Measurements from ENCODE around the gene C3orf38.

Gene C3orf38

DNA sequence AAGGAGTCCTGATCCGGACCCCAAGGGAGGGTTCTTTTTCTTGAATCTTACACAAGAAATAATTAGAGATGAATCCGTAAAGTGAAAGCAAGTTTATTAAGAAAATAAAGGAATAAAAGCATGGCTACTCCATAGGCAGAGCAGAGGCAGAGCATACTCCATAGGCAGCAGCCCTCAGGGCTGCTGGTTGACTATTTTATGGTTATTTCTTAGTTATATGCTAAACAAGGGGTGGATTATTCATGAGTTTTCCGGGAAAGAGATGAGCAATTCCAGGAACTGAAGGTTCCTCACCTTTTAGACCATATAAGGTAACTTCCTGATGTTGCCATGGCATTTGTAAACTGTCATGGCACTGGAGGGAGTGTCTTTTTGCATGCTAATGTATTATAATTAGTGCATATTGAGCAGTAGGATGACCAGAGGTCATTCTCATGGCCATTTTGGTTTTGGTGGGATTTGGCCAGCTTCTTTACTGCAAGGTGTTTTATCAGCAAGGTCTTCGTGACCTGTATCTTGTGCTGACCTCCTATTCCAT lies 42.2 kb downstream of the C3orf38 start:
- no peak overlapping the region for H3K4me3 Mint-ChIP-seq
- peaks cover 7% of the 10 kb centered on the region for H3K9me3 Mint-ChIP-seq
- H3K27ac Mint-ChIP-seq = no peak overlapping the region
- no peaks in the 10 kb centered on the region for H3K27me3 Mint-ChIP-seq
- H3K4me1 Mint-ChIP-seq = peaks cover 16% of the 10 kb centered on the region
- no peak for ATAC-seq
- no peaks in the 10 kb centered on the region for H3K36me3 Mint-ChIP-seq

DNA sequence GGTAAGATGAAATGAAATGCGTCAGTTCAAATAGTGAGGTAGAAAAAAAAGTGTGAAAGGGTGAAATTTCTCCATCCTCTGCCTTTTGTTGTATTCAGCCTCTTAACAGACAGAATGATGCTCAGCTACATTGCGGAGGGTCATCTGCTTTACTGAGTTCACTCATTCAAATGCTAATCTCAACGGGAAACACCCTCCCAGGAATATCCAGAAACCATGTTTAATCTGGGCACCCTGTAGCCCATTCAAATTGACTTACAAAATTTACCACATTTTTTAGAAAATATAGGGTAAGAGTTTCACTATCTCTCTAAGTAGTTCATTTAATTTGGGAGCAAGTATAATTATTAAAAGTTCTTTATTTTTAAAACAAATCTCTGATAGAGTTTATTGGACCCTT lies 42.9 kb downstream of the C3orf38 start:
- H3K9me3 Mint-ChIP-seq = peaks cover 7% of the 10 kb centered on the region
- no peaks in the 10 kb centered on the region for H3K36me3 Mint-ChIP-seq
- no peak for ATAC-seq
- no peaks in the 10 kb centered on the region for H3K27me3 Mint-ChIP-seq
- H3K4me3 Mint-ChIP-seq = no peak overlapping the region
- peaks cover 16% of the 10 kb centered on the region for H3K4me1 Mint-ChIP-seq
- H3K27ac Mint-ChIP-seq = no peak overlapping the region

DNA sequence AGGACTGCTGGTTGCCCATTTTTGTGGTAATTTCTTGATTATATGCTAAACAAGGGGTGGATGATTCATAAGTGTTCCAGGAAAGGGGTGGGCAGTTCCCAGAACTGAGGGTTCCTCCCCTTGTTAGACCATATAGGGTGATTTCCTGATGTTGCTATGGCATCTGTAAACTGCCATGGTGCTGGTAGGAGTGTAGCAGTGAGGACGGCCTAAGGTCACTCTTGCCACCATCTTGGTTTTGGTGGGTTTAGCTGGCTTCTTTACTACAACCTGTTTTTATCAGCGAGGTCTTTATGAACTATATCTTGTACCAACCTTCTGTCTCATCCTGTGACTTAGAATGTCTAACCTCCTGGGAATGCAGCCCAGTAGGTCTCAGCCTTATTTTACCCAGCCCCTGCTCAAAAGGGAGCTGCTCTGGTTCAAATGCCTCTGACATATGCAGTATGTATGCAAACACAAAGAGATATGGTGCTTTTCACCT lies 46.2 kb downstream of the C3orf38 start:
- Mint-ChIP-seq H3K9me3 (no peaks in the 10 kb centered on the region), H3K4me3 (no peak overlapping the region), H3K36me3 (no peaks in the 10 kb centered on the region), H3K4me1 (no peaks in the 10 kb centered on the region), H3K27me3 (no peaks in the 10 kb centered on the region), H3K27ac (no peak overlapping the region)
- ATAC-seq = no peak

DNA sequence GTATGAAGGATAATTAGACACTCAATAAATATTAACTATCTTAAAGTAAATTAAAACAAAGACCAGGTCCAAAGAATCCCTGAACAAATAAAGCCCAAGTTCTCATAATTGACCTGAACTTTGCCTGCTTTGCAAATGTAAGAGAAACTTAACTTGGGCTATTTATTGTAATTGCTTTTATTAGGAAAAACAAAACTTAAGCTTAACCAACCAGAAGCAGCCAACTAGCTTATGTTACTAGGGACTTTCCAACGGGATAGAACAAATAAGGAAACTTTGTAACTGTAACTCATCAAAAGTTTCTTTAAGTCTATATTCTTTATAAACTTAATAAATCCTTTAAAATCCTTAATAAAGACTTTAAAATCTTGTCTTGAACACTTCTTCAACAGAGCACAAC lies 48.4 kb downstream of the C3orf38 start:
- Mint-ChIP-seq H3K36me3 (no peaks in the 10 kb centered on the region), H3K9me3 (no peaks in the 10 kb centered on the region), H3K27me3 (no peaks in the 10 kb centered on the region), H3K27ac (no peak overlapping the region), H3K4me1 (no peaks in the 10 kb centered on the region), H3K4me3 (no peak overlapping the region)
- no peak for ATAC-seq

DNA sequence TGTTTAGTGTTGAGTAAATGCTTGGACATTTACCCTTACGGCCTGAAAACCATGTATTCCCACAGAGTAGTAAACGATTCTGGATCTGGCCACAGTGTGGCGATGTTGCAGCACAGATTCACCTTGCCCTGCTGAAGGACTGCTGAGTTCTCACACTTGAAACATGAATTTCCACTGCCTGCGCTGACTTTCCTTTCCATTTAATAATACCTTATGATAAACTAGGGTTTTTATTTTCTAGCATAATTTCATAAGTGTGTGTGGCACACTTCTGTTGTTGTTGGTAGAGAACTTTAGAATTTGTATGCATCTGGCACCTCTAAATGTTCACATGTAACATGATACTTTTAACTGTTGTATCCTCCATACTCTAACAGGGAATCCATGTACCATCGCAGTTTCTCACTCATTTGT lies 53.9 kb downstream of the C3orf38 start:
- H3K4me1 Mint-ChIP-seq = no peaks in the 10 kb centered on the region

More for the DNA sequence above, 53.9 kb downstream of the C3orf38 start:
- H3K27ac Mint-ChIP-seq = no peak overlapping the region
- H3K27me3 Mint-ChIP-seq = no peaks in the 10 kb centered on the region
- peak; percentile 67 for ATAC-seq
- H3K36me3 Mint-ChIP-seq = no peaks in the 10 kb centered on the region
- H3K9me3 Mint-ChIP-seq = no peaks in the 10 kb centered on the region
- no peak overlapping the region for H3K4me3 Mint-ChIP-seq
